ENCODE data around the gene TYRO3.
A peak's percentile ranks its signal among the peaks of the same experiment; 100 is the strongest.
"Not testable (repeated sequence)": the region's sequence is repeated elsewhere in the genome, so short reads cannot be mapped to it uniquely, and the experiment has no call there.

TYRO3 gene

GRCh38 chr15:41554915-41555314 lies 4.1 kb upstream of the TYRO3 start:
- DNase-seq, result no peak

- DNase-seq, result no peak
Observed at GRCh38 chr15:41556677-41557076, 2.3 kb upstream of the TYRO3 start.

DNA sequence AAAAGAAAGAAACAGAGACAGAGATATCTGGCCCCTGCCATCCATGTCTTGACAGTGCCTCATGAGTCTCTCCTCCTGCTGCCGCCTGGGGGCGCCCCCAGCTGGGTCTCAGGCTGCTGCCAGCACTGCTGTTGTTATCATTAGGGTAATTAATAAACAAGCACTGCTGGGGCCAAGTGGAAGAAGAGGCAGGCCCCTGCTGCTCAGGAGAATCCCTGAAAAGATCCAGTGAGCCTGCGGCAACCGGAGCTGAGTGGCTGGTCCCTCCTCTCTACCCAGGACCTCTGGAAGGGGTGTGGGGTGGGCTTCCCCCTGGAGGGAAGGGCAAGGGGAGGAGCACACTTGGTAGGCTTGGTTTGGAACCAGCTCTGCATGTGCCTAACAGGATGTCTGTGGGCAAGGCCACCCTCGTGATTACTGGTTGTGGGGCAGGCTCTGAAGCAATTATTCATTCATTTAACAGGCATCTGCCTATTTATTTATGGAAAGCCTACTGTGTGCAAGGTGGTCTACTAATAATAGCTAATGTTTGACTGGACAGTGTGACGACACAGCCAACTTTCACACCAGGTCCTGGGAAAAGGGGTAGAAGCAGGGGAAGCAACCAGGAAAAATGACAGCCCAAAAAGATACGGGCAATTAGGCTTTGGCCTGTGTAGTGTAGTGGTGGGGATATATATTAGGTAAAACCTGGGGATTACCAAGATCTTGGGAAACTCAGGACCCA lies 1.2 kb upstream of the TYRO3 start:
- DNase-seq, result peak; percentile 81

GRCh38 chr15:41559239-41559782 lies 299 bp downstream of the TYRO3 start:
- no peak for DNase-seq

GRCh38 chr15:41560572-41560874 lies 1.5 kb downstream of the TYRO3 start:
- DNase-seq, result no peak

DNA sequence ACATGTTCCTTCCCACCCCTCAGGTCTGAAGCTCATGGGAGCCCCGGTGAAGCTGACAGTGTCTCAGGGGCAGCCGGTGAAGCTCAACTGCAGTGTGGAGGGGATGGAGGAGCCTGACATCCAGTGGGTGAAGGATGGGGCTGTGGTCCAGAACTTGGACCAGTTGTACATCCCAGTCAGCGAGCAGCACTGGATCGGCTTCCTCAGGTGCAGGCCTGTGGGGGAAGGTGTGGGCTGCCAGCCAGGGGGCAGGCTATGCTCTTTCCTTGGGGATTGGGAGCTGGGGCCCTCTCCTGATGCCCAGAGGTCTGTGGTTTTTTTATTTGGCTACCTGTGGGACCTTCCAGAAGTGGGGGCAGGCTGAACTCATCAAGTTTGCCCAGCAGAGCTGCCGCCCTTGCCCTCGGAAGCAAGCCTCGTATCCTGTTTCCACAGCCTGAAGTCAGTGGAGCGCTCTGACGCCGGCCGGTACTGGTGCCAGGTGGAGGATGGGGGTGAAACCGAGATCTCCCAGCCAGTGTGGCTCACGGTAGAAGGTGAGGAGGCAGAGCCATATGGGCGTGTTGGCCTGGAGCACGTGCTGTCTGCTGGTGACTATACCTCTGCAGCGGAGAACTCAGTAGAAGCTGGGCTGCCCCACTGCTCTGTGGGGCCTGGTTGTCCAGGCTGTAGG lies 2.2 kb downstream of the TYRO3 start:
- DNase-seq, result no peak

DNA sequence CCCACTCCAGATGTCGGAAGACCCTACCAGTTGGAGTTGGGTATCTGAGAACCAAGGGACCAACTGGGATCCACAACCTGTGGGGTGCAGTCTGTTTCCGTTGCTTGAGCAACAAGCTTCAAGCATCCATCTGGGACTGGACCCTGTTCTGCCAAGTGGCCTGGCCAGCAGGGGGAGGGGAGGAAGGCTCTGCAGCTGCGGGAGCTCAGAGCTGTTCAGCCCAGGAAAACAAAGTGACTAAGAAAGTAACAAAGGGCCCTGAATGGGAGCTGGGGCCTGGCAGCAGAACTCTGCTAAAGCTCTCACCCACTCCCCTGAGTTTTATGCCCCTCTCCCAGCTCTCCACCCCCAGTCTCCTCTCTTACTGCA lies 2.7 kb downstream of the TYRO3 start:
- DNase-seq, result no peak

DNA sequence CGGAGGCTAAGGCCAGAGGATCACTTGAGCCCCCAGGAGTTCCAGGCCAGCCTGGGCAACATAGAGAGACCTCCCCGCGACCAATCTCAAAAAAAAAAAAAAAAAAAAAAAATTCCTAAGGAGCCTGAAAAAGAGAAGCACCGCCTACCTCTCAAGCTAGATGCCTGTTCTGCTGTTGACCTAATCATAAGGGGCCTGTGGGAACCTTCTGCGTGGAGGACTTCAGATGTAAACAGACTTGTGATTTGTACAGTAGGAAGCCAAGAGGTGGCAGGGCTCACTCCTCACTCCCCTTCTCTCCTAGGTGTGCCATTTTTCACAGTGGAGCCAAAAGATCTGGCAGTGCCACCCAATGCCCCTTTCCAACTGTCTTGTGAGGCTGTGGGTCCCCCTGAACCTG lies 3.2 kb downstream of the TYRO3 start:
- DNase-seq, result no peak

GRCh38 chr15:41562784-41563198 lies 3.8 kb downstream of the TYRO3 start:
- DNase-seq, result no peak

DNA sequence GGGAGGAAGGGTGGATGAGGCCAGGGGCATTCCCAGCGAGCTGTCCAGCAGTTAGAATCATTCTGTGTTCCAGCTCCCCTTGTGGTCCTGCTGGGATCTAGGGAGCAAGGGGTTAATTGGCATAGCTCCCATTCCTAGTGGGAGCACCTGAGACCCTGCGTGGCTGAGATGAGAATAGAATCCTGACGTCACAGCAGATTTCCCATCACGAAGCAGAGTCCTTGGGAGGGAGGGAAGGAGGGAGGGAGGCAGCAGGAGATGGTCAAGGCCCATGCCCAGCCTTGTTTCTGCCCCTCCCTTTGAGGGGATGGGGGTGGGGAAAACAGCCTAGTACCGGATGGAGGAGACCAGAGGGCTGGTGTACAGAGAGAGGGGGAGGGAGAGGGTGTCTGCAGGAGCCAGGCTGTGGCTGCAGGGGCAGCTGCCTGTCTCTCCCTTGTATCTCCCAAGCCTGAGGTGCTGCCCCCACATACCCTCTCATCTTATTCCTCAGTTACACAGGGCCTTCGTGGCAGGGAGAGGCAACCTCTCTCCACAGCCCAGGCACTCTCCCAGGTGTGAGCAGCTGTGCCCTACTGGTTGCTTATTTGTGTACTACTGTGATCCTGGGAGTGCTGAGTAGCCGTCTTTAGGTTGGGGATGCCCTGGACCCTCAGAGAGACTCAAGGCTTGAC lies 5.4 kb downstream of the TYRO3 start:
- DNase-seq, result no peak

DNA sequence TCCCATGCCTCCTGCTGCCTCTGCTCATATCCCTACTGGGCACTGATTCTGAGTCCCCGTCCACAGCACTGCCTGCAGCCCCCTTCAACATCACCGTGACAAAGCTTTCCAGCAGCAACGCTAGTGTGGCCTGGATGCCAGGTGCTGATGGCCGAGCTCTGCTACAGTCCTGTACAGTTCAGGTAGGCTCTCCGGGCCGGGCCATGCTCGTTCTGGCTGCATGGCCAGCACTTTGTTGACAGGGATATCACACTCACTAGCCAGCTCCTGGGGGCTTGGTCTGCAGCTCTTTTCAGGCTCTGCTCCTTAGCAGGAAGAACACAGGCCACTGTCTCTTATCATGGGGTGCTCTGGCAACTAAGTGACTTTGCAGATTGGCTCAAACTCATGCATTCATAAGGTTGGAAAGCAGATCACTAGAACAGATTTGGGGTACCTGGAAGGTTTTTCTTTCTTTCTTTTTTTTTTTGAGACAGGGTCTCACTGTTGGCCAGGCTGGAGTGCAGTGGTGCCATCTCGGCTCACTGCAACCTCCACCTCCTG lies 6.0 kb downstream of the TYRO3 start:
- DNase-seq, result no peak

DNA sequence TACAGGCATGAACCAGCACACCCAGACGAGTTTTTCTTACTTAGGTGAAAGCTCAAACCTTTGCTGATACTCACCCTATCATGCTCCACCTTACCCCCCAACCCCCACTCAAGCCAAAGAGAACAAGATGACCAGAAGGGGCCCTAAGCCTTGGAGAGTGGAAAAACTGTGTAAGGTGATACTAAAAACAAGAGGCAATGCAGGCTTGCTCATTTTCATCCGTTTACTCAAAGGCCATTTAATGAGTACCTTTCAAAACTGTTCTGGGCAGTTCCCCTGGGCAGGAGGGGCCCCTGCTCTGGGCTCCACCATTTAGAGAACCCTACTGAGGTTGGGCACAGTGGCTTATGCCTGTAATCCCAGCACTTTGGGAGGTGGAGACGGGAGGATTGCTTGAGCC lies 6.7 kb downstream of the TYRO3 start:
- DNase-seq, result no peak

DNA sequence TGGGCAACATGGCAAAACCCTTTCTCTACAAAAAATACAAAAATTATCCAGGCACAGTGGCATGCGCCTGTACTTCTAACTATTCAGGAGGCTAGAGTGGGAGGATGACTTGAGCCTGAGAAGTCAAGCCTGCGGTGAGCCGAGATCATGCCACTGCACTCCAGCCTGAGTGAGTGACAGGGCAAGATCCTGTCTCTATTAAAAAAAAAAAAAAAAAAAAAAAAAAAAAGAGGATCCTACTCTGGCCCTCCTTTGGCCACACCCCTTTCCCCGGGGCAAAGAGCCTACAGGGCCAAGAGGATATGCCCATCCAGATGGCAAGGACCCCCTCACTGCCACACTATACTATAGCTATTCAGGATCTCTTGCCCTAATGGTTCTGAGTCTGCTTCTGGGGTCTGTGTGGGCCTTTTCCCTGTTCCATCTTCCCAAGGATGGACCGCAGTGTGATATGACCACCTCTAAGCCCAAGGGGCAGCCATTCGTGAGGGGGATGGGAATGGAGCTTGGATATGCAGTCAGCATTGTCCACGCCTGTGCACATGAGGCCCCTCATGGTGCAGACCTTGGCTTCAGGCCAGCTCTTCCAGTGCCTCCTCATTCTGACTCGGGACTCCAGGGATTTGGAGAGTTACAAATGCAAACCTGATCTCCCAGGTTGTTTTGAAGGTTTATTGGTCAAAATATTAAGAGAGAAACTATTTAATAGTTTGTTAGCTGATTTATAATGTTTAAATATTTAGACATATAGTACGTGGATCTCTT lies 7.3 kb downstream of the TYRO3 start:
- DNase-seq, result no peak

DNA sequence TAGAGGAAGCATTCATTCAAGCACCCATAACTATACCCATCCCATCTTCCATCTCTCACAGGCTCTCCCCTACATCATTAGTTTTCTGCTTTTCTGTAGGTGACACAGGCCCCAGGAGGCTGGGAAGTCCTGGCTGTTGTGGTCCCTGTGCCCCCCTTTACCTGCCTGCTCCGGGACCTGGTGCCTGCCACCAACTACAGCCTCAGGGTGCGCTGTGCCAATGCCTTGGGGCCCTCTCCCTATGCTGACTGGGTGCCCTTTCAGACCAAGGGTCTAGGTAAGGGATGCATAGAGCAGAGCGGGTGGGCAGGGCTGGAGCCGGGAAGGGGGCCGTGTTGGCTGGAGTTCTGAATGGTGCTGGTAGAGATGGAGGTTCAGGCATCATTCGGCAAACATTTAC lies 8.2 kb downstream of the TYRO3 start:
- no peak for DNase-seq

GRCh38 chr15:41567862-41568261 lies 8.8 kb downstream of the TYRO3 start:
- DNase-seq, result no peak

- DNase-seq, result no peak
Observed at GRCh38 chr15:41568350-41569017, 9.5 kb downstream of the TYRO3 start.

DNA sequence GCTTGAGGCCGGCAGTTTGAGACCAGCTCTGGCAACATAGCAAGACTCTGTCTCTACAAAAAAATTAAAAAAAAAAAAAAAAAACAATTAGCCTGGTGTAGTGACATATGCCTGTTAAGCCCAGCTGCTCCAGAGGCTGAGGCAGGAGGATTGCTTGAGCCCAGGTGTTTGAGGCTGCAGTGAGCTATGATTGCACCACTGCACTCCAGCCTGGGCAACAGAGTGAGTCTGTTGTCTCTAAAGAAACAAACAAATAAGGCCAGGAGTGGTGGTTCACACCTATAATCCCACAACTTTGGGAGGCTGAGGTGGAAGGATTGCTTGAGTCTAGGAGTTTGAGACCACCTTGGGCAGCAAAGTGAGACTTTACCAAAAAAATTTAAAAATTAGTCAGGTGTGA lies 10.2 kb downstream of the TYRO3 start:
- DNase-seq, result not testable (repeated sequence)

DNA sequence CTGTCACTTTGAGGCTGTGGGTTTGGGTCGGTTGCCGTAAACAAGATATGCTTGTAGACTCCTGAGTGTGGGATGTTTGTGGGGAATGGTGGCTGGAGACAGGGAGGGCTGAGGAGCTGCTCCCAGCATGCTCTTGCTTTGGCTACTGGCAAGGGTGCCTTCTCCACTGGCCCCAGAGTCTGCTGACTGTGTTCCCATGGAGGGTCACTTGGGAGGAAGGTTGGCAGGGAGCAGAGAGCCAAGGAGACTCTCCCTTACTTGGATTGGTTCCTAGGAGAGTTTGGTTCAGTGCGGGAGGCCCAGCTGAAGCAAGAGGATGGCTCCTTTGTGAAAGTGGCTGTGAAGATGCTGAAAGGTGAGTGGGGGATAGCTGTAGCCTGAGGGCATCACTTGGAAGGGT lies 11.8 kb downstream of the TYRO3 start:
- DNase-seq, result no peak

GRCh38 chr15:41571948-41572347 lies 12.9 kb downstream of the TYRO3 start:
- no peak for DNase-seq

DNA sequence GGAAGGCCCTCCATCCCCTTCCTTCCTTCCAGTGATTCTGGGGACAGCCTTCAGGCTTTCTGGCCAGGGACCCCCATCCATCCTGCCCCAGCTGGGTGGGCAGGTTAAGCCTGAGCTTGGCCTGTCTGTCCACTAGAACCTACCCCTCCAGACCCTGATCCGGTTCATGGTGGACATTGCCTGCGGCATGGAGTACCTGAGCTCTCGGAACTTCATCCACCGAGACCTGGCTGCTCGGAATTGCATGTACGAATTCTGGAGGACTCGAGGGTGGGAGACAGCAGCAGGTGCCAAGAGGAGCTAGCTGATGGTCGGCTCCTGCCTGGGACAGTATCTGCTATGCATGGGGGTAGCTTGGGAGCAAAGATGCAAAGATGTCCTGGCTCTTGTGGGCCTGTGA lies 13.9 kb downstream of the TYRO3 start:
- no peak for DNase-seq

GRCh38 chr15:41573396-41573795 lies 14.4 kb downstream of the TYRO3 start:
- DNase-seq, result no peak

DNA sequence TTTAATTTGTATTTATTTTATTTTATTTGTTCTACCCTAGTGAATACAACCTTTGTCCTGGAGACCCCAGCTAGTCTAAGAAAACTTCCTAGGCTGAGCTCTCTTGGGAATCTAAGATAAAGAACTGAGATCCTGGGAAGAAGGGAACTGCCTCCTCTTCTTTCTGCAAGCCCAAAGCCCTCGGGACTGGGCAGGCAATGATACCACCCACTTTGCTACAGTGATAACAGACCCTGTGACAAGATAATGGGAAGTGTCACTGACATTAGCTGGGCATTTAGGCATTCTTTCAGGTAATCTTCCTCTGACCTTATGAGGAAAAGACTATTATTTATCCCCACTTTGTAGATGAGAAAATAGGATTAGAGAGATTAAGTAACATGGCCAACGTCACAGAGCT lies 15.1 kb downstream of the TYRO3 start:
- no peak for DNase-seq

- DNase-seq, result no peak
Observed at GRCh38 chr15:41575282-41575681, 16.3 kb downstream of the TYRO3 start.

Measured in activated CD4-positive, alpha-beta T cell treated with anti-CD3 and anti-CD28 coated beads for 48 hours (primary cell).